ENCODE measurements around the gene SLC39A10. TPM values are rescaled to one million over a fixed set of nuclear protein-coding genes. Genes with fewer than 3 reads are reported as not detected.

Gene SLC39A10
- total RNA-seq, 4 donors from 2014 or later: 4.9 to 34.4 (median 12.4) TPM

DNA sequence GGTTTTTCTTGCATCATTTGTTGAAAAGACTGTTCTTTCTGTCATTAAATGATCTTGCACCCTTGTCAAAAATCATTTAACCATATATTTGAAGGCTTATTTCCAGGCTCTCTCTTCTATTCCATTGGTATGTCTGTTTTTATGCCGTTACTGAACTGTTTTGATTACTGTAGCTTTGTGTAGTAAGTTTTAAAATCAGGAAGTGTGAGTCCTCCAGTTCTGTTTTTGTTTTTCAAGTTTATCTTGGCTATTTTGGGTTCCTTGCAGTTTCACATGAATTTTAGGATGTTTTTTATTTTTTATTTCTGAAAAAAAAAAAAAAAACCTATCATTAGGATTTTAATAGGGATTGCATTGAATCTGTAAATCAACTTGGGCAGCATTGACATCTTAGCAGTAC, 39.0 kb downstream of the SLC39A10 start:
- in situ Hi-C loops (cut with MboI; ENCODE audit: low pct_ligation_motif_present in 1 of 4, low pct_unique_long_range_greater_than_20kb in 1 of 4, low sequenced_read_pairs in 3 of 4): no loop called here
- TF ChIP-seq POLR2AphosphoS5 (IDR thresholded peaks at IDR 0.05): no peak
- no peak for TF ChIP-seq EP300 (IDR thresholded peaks at IDR 0.05; ENCODE audit: low read depth)
- TF ChIP-seq POLR2A (IDR thresholded peaks at IDR 0.05): no peak
- TF ChIP-seq, protein P1, sequence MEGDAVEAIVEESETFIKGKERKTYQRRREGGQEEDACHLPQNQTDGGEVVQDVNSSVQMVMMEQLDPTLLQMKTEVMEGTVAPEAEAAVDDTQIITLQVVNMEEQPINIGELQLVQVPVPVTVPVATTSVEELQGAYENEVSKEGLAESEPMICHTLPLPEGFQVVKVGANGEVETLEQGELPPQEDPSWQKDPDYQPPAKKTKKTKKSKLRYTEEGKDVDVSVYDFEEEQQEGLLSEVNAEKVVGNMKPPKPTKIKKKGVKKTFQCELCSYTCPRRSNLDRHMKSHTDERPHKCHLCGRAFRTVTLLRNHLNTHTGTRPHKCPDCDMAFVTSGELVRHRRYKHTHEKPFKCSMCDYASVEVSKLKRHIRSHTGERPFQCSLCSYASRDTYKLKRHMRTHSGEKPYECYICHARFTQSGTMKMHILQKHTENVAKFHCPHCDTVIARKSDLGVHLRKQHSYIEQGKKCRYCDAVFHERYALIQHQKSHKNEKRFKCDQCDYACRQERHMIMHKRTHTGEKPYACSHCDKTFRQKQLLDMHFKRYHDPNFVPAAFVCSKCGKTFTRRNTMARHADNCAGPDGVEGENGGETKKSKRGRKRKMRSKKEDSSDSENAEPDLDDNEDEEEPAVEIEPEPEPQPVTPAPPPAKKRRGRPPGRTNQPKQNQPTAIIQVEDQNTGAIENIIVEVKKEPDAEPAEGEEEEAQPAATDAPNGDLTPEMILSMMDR (IDR thresholded peaks at IDR 0.05): no peak

DNA sequence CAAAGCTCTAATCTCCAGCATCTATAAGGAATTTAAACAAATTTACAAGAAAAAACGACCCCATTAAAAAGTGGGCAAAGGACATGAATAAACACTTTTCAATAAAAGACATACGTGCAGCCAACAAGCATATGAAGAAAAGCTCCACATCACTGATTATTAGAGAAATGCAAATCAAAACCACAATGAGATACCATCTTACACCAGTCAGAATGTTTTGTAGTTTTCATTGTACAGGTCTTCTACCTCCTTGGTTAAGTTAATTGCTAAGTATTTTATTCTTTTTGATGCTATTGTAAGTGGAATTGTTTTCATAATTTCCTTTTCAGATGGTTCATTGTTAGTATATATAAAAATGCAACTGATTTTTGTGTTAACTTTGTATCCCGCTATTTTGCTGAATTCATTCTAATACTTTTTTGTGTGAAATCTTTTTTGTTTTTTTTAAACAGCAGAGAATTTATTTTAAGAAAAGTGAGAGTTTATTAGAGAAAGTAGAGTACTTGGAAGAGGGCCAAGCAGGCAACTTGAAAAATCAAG, 40.7 kb downstream of the SLC39A10 start:
- Histone ChIP-seq H3K27ac (no peak overlapping the region), H3K36me3 (no peaks in the 10 kb centered on the region), H3K9me3 (peaks cover 9 to 13% of the 10 kb centered on the region in 2 donors), H3K4me1 (no peaks in the 10 kb centered on the region), H3K27me3 (no peaks in the 10 kb centered on the region), H3K4me3 (no peak overlapping the region)
- intact Hi-C loops (cut with DNase I; ENCODE audit: low total_unique reads) (no loop called here), in situ Hi-C loops (cut with MboI; ENCODE audit: low pct_ligation_motif_present in 1 of 4, low pct_unique_long_range_greater_than_20kb in 1 of 4, low sequenced_read_pairs in 3 of 4) (no loop called here)
- no peak for DNase-seq
- WGBS, 2 donors (ENCODE audit: low coverage in 1 of 2): 79 to 81% methylated on average over 3 of the region's 3 CpGs
- TF ChIP-seq, protein P1 (IDR thresholded peaks at IDR 0.05): no peak
- no peak for TF ChIP-seq POLR2AphosphoS5 (IDR thresholded peaks at IDR 0.05)
- TF ChIP-seq EP300 (IDR thresholded peaks at IDR 0.05; ENCODE audit: low read depth): no peak
- no peak for TF ChIP-seq POLR2A (IDR thresholded peaks at IDR 0.05)

More for the DNA sequence above, 39.0 kb downstream of the SLC39A10 start:
- Histone ChIP-seq H3K36me3 (no peaks in the 10 kb centered on the region), H3K27me3 (no peaks in the 10 kb centered on the region), H3K4me1 (no peaks in the 10 kb centered on the region), H3K9me3 (peaks cover 9 to 11% of the 10 kb centered on the region in 2 donors), H3K4me3 (no peak overlapping the region), H3K27ac (no peak overlapping the region)
- WGBS, 2 donors (ENCODE audit: low coverage in 1 of 2): 77 to 100% methylated on average over 1 of the region's 1 CpG
- DNase-seq: no peak
- intact Hi-C loops (cut with DNase I; ENCODE audit: low total_unique reads): no loop called here

DNA sequence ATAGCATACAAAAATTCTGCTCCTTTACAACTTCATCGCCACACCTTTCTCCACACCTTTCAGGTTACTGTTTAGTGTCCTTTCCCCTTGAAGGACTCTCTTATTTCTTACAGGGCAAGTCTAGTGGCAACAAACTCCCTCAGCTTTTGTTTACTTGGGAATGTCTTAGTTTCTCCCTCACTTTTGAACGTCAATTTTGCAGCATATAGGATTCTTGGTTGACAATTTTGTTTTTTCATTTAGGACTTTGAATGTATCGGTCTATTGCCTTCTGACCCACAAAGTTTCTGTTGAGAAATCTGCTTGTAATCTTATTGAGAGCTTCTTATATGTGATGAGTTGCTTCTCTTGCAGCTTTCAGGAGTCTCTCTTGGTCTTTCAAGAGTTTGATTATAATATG, 43.5 kb downstream of the SLC39A10 start:
- Histone ChIP-seq H3K4me3 (no peak overlapping the region), H3K36me3 (no peaks in the 10 kb centered on the region), H3K27me3 (no peaks in the 10 kb centered on the region), H3K4me1 (no peaks in the 10 kb centered on the region), H3K9me3 (peaks cover 9 to 13% of the 10 kb centered on the region in 2 donors), H3K27ac (no peak overlapping the region)
- intact Hi-C loops (cut with DNase I; ENCODE audit: low total_unique reads): no loop called here
- 88 to 96% methylated on average over 2 of the region's 3 CpGs for WGBS, 2 donors (ENCODE audit: low coverage in 1 of 2)
- TF ChIP-seq EP300 (IDR thresholded peaks at IDR 0.05; ENCODE audit: low read depth) (no peak), POLR2A (IDR thresholded peaks at IDR 0.05) (no peak), POLR2AphosphoS5 (IDR thresholded peaks at IDR 0.05) (no peak)
- TF ChIP-seq, protein P1 (IDR thresholded peaks at IDR 0.05): no peak
- in situ Hi-C loops (cut with MboI; ENCODE audit: low pct_ligation_motif_present in 1 of 4, low pct_unique_long_range_greater_than_20kb in 1 of 4, low sequenced_read_pairs in 3 of 4): no loop called here
- no peak for DNase-seq

DNA sequence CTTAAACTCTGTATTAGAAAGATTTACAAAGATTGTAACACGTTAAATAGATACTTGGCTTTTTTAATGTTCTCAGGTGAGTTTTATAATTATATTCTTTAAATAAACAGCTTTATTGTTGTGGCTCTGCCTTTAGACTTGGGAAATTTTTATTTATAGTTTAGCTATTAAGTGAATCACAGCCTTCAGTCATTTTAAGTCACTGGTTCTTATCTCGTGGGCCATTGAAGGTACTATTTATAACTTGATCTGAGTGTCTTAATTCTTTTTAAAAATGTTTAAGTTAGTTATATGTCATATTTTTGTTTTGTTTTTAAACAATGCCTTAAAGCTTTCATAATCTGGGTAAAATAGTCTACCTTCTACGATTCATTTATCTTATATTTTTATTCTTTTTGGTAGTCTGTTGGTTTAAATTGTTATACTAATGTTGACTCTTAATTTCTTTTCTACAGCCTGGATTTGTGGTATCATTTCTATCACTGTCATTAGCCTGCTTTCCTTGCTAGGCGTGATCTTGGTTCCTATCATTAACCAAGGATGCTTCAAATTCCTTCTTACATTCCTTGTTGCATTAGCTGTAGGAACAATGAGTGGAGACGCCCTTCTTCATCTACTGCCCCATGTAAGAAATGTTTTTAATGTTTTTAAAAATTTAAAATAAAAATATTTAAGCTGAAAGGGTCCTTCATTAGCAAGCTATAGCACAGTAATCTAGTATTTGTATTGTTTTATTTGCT, 49.3 kb downstream of the SLC39A10 start:
- in situ Hi-C loops (cut with MboI; ENCODE audit: low pct_ligation_motif_present in 1 of 4, low pct_unique_long_range_greater_than_20kb in 1 of 4, low sequenced_read_pairs in 3 of 4): no loop called here
- no peaks in the 10 kb centered on the region for H3K27me3 ChIP-seq
- no peaks in the 10 kb centered on the region for H3K9me3 ChIP-seq
- no peaks in the 10 kb centered on the region for H3K4me1 ChIP-seq
- H3K36me3 ChIP-seq: no peaks in the 10 kb centered on the region
- TF ChIP-seq POLR2A (IDR thresholded peaks at IDR 0.05): no peak
- no peak for TF ChIP-seq EP300 (IDR thresholded peaks at IDR 0.05; ENCODE audit: low read depth)
- TF ChIP-seq, protein P1 (IDR thresholded peaks at IDR 0.05): no peak
- no peak for TF ChIP-seq POLR2AphosphoS5 (IDR thresholded peaks at IDR 0.05)
- 91 to 93% methylated on average over 5 of the region's 5 CpGs for WGBS, 2 donors (ENCODE audit: low coverage in 1 of 2)
- no peak overlapping the region for H3K4me3 ChIP-seq
- intact Hi-C loops (cut with DNase I; ENCODE audit: low total_unique reads): no loop called here
- no peak for DNase-seq
- H3K27ac ChIP-seq: no peak overlapping the region
